Measurements from ENCODE around the gene SYNE1. TPM values are rescaled to one million over a fixed set of nuclear protein-coding genes. Genes with fewer than 3 reads are reported as not detected.
A peak's percentile ranks its signal among the peaks of the same experiment; 100 is the strongest.

The SYNE1 gene
- total and polyA plus RNA-seq, 8 donors = 79.1 to 201 (median 104) TPM

DNA sequence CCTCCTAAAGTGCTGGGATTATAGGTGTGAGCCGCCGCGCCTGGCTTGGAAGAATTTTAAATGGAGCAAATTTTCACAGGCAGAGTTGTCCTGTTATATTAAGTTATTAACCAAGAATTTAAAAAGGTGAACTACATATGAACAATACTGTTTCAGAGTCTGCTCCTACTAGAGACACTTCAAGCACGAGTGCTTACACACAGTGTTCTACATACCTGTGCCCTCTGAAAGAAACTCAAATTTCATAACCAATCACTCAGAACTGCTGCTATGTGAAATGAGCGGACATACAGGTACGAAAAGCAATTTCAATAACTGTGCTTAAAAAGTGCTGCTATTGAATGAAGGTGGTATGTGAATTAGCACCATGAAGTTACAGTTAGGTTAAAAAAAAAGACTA lies 262.0 kb downstream of the SYNE1 start:
- H3K27ac ChIP-seq = no peak overlapping the region
- H3K4me3 ChIP-seq = no peak overlapping the region
- DNase-seq = no peak
- intact Hi-C loops (cut with DNase I) = no loop called here
- H3K4me1 ChIP-seq = no peaks in the 10 kb centered on the region
- TF ChIP-seq, protein P1, sequence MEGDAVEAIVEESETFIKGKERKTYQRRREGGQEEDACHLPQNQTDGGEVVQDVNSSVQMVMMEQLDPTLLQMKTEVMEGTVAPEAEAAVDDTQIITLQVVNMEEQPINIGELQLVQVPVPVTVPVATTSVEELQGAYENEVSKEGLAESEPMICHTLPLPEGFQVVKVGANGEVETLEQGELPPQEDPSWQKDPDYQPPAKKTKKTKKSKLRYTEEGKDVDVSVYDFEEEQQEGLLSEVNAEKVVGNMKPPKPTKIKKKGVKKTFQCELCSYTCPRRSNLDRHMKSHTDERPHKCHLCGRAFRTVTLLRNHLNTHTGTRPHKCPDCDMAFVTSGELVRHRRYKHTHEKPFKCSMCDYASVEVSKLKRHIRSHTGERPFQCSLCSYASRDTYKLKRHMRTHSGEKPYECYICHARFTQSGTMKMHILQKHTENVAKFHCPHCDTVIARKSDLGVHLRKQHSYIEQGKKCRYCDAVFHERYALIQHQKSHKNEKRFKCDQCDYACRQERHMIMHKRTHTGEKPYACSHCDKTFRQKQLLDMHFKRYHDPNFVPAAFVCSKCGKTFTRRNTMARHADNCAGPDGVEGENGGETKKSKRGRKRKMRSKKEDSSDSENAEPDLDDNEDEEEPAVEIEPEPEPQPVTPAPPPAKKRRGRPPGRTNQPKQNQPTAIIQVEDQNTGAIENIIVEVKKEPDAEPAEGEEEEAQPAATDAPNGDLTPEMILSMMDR (IDR thresholded peaks at IDR 0.05) = no peak
- peak; percentile 77 for ATAC-seq
- H3K9me3 ChIP-seq = no peaks in the 10 kb centered on the region
- no peaks in the 10 kb centered on the region for H3K27me3 ChIP-seq
- peaks cover 0 to 48% of the 10 kb centered on the region in 2 donors for H3K36me3 ChIP-seq

DNA sequence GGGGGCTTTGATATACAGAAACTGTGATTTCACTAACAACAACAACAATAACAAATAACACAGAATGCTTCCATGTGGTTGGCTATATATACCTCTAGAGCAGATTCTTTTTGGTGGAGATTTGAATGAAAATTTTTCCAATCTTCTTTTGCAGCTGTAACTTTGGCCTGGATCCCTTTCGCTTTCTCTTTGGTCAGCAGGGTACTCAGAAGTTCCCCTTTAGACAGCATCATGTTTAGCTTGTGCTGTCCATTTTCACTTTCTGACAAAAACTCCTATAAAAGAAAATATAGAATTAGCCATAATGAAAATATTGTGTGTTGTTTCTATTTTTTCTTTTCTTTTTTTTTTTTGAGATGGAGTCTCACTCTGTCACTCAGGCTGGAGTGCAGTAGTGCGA lies 264.2 kb downstream of the SYNE1 start:
- no peak for ATAC-seq
- TF ChIP-seq, protein P1 (IDR thresholded peaks at IDR 0.05) = no peak
- intact Hi-C loops (cut with DNase I) = no loop called here

DNA sequence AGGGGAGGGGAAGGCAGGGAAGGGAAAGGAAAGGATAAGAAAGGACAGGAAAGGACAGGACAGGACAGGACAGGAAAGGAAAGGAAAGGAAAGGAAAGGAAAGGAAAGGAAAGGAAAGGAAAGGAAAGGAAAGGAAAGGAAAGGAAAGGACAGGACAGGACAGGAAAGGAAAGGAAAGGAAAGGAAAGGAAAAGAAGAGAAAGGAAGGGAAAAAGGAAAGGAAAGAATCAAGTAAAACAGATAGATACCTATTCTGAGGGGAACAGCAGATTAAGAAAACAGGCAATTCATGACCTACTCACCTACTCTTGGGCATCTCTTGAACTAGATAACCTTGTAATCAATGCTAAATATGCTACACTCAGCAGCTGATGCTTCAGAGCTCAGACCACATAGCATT lies 265.4 kb downstream of the SYNE1 start:
- ATAC-seq = no peak

More for the DNA sequence above, 264.2 kb downstream of the SYNE1 start:
- no peaks in the 10 kb centered on the region for H3K9me3 ChIP-seq
- H3K4me3 ChIP-seq = no peak overlapping the region
- no peaks in the 10 kb centered on the region for H3K27me3 ChIP-seq
- DNase-seq = no peak
- H3K27ac ChIP-seq = no peak overlapping the region
- peaks cover 0 to 64% of the 10 kb centered on the region in 2 donors for H3K36me3 ChIP-seq
- no peaks in the 10 kb centered on the region for H3K4me1 ChIP-seq

DNA sequence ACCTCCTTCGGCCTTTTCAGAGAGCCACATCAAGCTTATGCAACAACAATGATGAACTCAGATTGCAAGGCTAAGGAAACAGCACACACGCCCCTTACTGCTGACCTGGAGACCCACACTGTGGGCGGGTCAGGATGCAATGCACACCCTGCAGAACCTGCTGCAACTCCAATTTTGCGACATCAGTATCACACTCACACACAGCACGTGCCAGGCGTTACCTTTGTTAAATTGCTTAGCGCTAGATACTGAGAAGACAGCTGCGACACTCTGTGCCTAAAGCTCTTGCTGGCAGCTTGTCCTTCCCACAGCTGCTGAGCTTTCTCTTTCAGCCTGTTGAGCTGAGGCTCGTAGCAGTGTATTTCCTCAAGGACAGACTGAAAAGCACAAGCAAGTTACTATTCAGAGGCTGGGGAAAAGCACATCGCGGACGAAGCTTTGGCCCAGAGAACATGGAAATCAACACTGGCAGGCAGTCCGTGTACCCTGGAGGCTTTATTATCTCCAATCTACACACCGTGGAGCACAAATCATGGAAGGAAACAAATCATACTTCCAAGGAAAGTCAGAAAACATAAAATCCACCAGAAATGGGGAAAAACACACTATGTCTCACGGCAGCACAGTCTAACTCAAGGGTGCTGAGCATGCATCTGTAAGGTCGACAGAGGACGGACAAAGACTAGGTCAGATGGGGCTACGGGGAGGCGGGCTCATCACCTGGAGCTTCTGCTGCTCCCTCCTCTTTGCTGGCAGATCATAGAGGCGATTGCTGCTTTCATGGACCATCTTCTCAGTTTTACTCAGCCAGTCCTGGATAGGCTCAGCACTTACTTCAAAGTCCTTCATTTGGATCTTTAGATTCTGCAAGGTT lies 268.2 kb downstream of the SYNE1 start:
- intact Hi-C loops (cut with DNase I) = no loop called here
- H3K36me3 ChIP-seq = peaks cover 0 to 76% of the 10 kb centered on the region in 2 donors
- peak; percentile 68 for ATAC-seq
- H3K27ac ChIP-seq = peak overlapping the region in 1 of 2 donors; percentile 18
- no peaks in the 10 kb centered on the region for H3K9me3 ChIP-seq
- H3K4me1 ChIP-seq = no peaks in the 10 kb centered on the region
- TF ChIP-seq, protein P1 (IDR thresholded peaks at IDR 0.05) = no peak
- no peak overlapping the region for H3K4me3 ChIP-seq
- H3K27me3 ChIP-seq = no peaks in the 10 kb centered on the region
- peak in 2 of 4 donors; percentile 84 to 89 for DNase-seq

More for the DNA sequence above, 265.4 kb downstream of the SYNE1 start:
- H3K4me1 ChIP-seq = no peaks in the 10 kb centered on the region
- no peaks in the 10 kb centered on the region for H3K9me3 ChIP-seq
- intact Hi-C loops (cut with DNase I) = no loop called here
- H3K4me3 ChIP-seq = no peak overlapping the region
- no peaks in the 10 kb centered on the region for H3K27me3 ChIP-seq
- TF ChIP-seq, protein P1 (IDR thresholded peaks at IDR 0.05) = no peak
- no peak overlapping the region for H3K27ac ChIP-seq
- no peak for DNase-seq
- peaks cover 0 to 75% of the 10 kb centered on the region in 2 donors for H3K36me3 ChIP-seq

DNA sequence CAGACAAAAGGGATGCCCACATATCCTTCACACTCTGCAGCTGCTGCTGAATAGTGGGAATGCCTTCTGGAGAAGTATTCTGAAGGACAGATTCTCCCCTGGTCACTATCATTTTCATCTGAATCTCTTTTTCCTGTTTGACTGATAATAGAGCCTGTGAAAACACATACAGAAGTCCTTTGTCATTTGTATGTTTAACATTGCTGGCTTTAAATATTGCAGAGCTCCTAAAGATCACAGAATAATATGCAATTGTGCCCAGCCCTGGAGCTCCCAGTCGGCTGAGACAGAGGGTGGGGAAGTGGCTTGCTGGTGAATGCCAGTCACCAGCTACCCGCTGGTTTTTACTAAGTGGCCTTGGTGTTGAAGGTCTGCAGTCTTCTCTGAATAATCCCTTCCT lies 272.3 kb downstream of the SYNE1 start:
- Histone ChIP-seq H3K4me3 (no peak overlapping the region), H3K36me3 (peaks cover 0 to 90% of the 10 kb centered on the region in 2 donors), H3K27me3 (no peaks in the 10 kb centered on the region), H3K9me3 (no peaks in the 10 kb centered on the region), H3K27ac (no peak overlapping the region), H3K4me1 (no peaks in the 10 kb centered on the region)
- no peak for DNase-seq
- intact Hi-C loops (cut with DNase I) = no loop called here
- TF ChIP-seq, protein P1 (IDR thresholded peaks at IDR 0.05) = no peak
- no peak for ATAC-seq

Data from left lung (tissue), 10 donors.